Inflammatory macrophage (primary cell): ENCODE data around the gene SCGB3A2.

Experiments
- DNase-seq, 2 donors: peaks; one replicate each; pipeline ENCODE4 v3.0.0-alpha.2; 2020 to 2022

SCGB3A2 gene

DNA sequence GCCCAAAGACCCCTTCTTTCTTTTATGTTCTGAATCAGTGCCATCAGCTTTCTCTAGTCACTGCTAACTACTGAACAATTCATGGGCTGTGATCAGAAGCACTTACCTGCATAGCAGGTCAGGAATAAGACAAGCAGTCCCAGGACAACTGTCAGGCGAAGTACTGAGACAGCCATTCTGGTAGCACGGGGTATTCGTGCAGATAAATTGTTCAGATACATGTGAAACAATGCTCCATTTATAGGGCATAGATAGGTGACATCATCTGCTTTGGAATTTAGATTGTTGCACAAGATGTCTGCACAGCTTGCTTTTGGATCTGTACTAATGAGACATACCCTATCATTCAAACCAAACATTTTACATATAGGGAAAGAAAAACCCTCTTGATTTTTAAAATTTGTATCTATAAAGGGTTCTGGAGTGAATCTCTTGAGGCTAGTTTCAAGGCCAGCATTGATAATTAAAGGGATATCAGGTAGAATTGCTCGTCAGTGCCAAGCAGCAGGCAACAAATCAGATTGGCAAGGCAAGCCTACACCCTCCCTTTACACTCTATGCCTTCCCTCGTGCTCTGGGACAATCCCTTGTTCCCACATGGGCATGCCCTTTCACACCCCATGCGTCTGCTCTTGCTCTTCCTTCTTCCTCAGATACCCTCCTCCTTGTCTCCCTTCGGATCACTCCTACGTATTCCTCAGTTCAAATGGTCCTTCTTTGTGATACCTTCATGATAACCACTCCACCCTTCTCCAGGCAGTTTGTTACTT is 28.0 kb downstream of the SCGB3A2 start, which contains the start of gene C5orf46:
TSS of gene C5orf46 (minus strand) at position 213 of the 770 bp plus-strand sequence. CDS start at position 176, 37 bp downstream.
- DNase-seq = no peak

DNA sequence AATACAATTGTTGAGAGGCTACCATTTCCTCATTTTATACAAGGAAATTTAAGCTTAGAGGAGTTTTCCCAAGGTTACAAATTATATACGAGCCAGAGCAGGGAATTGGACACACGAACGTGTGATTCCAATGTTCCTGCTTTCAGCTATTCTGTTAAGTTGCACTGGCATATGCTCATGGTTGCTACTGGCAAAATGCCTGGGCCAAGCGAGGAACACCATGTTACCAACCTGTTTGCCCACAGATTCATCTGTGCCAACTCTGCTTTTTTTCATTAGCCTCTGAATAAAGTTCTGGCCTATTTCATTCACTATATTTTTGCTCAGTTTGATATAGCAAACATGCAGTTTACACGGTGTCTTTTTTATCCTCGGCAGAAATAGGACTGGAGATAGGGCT is 32.9 kb downstream of the SCGB3A2 start:
- DNase-seq = no peak

DNA sequence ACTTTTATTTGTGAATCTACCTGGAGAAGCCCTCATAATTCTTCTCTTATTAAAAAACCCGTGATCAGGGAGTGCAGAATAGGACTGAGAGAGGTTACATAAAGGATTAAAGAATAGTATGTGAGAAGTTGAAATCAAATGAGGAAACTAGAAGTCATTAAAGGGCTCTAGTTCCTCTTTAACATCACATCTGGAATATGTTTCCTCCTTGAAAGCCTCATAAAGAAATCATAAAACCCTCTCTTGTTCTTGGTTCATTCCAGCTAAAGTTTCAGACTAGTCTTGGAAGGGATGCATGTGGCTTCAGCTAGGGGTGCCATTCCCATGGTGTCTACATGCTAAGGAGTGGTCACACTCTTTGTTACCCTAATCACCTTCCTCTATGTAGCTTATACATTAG is 33.5 kb downstream of the SCGB3A2 start:
- DNase-seq = peak; percentile 5 to 61

DNA sequence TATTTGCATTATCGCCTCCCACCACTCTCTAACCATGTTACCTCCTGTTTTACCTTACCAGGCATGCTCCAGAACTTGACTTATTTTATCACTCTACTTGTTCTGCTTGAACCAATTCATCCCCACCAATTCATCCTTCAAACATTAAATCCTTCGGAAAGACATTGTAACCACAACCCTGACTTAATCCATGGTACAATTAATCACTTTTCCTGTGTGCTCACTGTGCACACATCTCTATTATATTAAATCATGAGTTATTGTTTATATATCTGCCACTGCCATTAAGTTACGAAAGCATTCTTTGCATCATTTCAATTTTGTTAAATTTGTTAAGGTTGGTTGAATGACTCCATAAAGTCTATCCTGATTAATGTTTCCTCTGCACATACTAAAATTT is 35.3 kb downstream of the SCGB3A2 start:
- no peak for DNase-seq

DNA sequence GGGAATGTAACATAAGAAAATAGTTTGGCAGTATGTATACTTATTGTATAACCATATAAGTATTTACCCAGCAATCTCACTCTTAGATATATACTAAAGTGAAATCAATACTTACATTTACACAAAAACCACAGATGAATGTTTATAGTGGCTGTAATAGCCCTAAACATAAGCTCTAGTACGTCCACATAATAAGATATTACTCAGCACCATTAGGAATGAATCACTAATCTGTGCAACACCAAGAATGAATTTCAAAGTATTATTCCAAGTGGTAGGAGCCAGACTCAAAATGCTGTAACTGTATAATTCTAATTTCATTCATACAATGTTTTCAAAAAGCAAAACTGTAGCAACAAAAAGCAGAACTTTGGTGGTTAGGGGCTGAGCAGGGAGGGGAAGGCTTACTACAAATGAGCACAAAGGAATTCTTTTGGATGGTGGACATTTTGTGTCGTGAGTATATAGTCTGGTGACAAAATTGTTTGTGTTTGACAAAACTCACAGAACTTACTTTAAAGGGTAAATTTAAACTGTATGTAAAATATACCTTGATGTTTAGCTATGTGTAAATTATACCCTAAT is 39.7 kb downstream of the SCGB3A2 start:
- no peak for DNase-seq

DNA sequence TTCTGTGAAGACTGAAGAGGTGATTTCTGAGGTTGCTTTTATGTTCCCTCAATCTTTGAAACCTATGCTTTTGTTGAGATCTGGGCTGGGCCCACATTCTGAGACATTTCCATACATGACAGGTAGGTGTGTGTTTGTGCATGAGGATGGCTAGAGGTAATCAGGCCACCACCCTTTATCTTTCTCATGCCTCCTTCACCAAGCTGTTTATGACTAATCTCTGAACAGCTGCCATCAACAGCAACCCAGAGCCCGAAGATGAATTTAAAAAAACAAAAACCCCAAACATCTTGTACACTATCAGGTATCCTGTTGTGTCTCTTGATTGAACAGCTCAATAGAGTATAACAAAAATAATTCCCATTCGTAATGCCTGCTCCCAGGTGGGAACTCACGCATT is 40.4 kb downstream of the SCGB3A2 start:
- DNase-seq = no peak

DNA sequence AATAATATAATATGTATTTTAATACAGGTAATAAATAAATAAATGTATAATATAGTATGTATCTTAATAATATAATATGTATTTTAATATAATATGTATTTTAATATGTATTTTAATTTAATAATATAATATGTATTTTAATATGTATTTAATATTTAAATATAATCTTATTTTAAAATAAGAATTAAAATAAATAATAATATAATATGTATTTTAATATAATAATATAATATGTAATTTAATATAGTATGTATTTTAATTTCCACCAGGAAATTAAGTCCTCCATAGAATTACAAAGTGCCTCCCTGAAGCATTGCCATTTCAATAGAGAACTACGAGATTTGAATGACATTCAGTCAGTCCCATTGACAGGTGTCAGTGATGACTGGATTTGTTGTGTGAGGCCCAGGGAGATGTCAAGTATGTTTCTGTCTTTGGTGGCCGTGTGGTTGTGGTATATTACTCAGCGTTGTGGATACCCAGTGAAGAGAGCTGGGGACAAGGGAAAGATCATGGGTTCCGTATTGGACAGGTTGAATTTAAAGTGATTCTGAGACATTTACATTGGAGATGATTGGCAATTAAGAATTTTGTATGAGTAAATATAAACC is 42.0 kb downstream of the SCGB3A2 start:
- DNase-seq = no peak

DNA sequence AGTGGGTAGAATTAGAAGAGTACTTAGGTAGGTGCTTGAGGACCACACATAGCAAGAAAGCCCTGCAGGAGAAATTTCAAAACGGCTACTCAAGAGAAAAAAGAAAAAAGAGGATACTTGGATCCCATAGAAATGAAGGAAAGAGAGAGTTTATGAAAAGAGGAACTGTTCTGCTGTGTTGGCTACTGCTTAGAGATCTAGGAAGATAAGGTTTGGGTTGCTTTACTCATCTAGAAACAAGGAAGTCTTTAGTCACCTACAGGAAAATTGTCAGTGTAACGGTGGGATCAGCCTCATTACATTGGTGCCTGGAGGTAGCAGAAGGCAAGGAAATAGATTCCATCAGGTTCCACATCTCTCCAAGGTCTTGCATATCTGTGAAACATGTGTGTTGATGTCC is 42.6 kb downstream of the SCGB3A2 start:
- no peak for DNase-seq

DNA sequence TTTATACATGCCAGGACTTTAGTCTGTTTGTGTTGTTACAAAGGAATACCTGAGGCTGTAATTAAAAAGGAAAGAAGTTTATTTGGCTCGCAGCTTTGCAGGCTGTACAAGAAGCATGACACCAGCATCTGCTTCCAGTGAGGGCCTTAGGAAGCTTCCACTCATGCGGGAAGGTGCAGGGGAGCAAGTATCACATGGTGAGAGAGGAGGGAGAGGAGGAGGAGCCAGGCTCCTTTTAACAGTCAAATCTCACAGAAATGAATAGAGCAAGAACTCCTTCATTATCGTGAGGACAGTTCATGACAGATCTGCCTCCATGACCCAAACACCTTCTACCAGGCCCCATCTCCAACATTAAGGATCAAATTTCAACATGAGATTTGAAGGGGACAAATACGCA is 46.5 kb downstream of the SCGB3A2 start:
- DNase-seq = no peak

DNA sequence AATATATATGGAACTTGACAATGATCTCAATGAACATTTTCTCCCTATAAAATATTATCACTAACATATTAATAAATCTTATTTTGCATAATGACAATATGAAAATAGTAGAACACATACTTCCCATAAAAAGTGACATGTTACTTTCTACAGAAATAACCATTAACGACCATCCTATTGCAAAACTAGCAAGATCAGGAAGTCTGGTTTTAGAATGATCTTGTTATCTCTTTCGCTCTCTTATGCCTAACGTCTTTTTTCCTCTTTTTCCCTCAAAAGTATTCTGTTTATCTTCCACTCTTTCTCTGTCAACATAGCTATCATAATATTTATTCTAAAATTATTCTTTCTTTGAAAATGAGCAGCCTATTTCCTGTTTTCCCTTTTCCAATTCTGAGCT is 49.4 kb downstream of the SCGB3A2 start:
- peak in 1 of 2 donors; percentile 56 for DNase-seq

DNA sequence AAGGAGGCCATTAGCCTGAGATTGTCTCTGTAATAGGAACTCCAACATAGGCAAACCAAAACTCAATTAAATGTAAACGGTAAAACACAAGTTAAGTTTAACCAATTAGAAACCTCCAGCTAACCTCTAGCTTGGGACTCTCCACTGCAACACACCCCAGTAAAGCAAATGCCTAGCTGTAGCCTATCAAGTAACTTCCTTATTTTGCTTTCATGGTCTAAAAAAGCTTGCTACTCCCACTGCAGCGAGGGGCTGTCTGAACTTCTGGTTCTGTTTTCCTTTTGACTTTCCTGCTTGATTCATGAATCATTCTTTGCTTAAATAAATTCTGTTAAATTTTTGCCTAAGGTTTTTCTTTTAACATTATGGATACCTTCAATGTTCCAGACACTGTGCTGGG is 52.3 kb downstream of the SCGB3A2 start:
- peak; percentile 56 to 67 for DNase-seq
